HG03175 (cell line): ENCODE data around the gene PPP1R8.
A peak's percentile ranks its signal among the peaks of the same experiment; 100 is the strongest.
"Not testable (repeated sequence)": the region's sequence is repeated elsewhere in the genome, so short reads cannot be mapped to it uniquely, and the experiment has no call there.

Experiments used
- ATAC-seq: cut with Tn5 transposase; IDR thresholded peaks from one replicate; pipeline ENCODE4 v1.9.1; 2021; ENCODE audit warnings: mild to moderate bottlenecking, moderate library complexity; ENCODE audit not compliant: unreplicated experiment

The PPP1R8 gene

GRCh38 chr1:27830621-27831440, at the start of gene PPP1R8:
Gene PPP1R8, plus strand, starts transcription at chr1:27830782. Its CDS starts 54 bp downstream, at chr1:27830836.
- ATAC-seq = peak; percentile 93

- no peak for ATAC-seq
Measured at GRCh38 chr1:27782950-27783349, 47.6 kb upstream of the PPP1R8 start.

GRCh38 chr1:27784700-27785099, 45.9 kb upstream of the PPP1R8 start:
- no peak for ATAC-seq

GRCh38 chr1:27785781-27786455, 44.7 kb upstream of the PPP1R8 start:
- ATAC-seq = no peak

GRCh38 chr1:27787895-27788294, 42.7 kb upstream of the PPP1R8 start:
- ATAC-seq = no peak

GRCh38 chr1:27789540-27790041, 41.0 kb upstream of the PPP1R8 start:
- ATAC-seq = no peak

GRCh38 chr1:27790270-27790669, 40.3 kb upstream of the PPP1R8 start:
- not testable (repeated sequence) for ATAC-seq

- no peak for ATAC-seq
Measured at GRCh38 chr1:27795601-27796000, 35.0 kb upstream of the PPP1R8 start.

GRCh38 chr1:27804791-27805190, 25.8 kb upstream of the PPP1R8 start:
- ATAC-seq = no peak

GRCh38 chr1:27806758-27807157, 23.8 kb upstream of the PPP1R8 start:
- ATAC-seq = no peak

- no peak for ATAC-seq
Measured at GRCh38 chr1:27807385-27807784, 23.2 kb upstream of the PPP1R8 start.

- not testable (repeated sequence) for ATAC-seq
Measured at GRCh38 chr1:27808131-27808530, 22.5 kb upstream of the PPP1R8 start.

- ATAC-seq = no peak
Measured at GRCh38 chr1:27809883-27810282, 20.7 kb upstream of the PPP1R8 start.

GRCh38 chr1:27811741-27812500, 18.7 kb upstream of the PPP1R8 start:
- ATAC-seq = no peak

GRCh38 chr1:27816921-27817630, 13.5 kb upstream of the PPP1R8 start:
- no peak for ATAC-seq

GRCh38 chr1:27821761-27822315, 8.7 kb upstream of the PPP1R8 start:
- no peak for ATAC-seq

- no peak for ATAC-seq
Measured at GRCh38 chr1:27823784-27824183, 6.8 kb upstream of the PPP1R8 start.

- no peak for ATAC-seq
Measured at GRCh38 chr1:27824411-27824810, 6.2 kb upstream of the PPP1R8 start.

GRCh38 chr1:27829339-27829960, 1.1 kb upstream of the PPP1R8 start:
- ATAC-seq = not testable (repeated sequence)
